ENCODE results near the gene SGK2. TPM values are rescaled to one million over a fixed set of nuclear protein-coding genes. Genes with fewer than 3 reads are reported as not detected.
"Not testable (repeated sequence)": the region's sequence is repeated elsewhere in the genome, so short reads cannot be mapped to it uniquely, and the experiment has no call there.

Gene SGK2
- total and polyA plus RNA-seq, 2 experiments from 2014 or later: not detected

DNA sequence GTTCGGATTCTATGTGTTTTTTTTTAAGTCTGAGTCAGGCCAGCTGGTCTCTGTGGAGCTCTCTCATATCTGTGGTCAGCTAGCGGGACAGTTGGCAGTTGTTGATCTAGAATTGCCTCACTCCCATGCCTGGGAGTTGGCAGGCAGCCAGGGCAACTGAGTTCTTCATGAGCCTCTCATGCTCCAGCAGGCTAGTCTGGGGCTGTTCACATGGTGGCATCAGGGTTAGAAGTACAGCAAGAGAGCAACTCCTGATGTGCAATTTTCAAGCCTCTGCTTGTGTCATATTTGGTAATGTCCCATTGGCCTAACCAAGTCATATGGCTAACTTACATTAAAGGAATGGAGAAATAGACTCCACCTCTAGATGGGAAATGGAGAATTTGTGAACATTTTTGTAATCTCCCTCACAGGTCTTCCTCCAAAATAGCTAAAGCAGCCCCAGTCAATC lies 25.2 kb downstream of the SGK2 start:
- Histone ChIP-seq H3K27me3 (replicated peaks; ENCODE audit: insufficient read depth) (no peaks in the 10 kb centered on the region), H3F3A (ENCODE audit: insufficient read depth) (no peaks in the 10 kb centered on the region), H3K27ac (peak overlapping the region; percentile 65), H3K4me2 (ENCODE audit: unreplicated experiment) (peak overlapping the region; percentile 28), H3K9me3 (ENCODE audit: low read depth) (no peaks in the 10 kb centered on the region), H3K9me2 (ENCODE audit: insufficient read depth) (no peaks in the 10 kb centered on the region), H2AFZ (peak overlapping the region; percentile 34; the same call in 1 of the 2 replicates), H3K9ac (0 out of 2 replicates have a peak overlapping the region, but pooled peaks have one; percentile 18), H3K4me1 (ENCODE audit: insufficient read depth) (peaks cover 16% of the 10 kb centered on the region), H3K4me3 (no peak overlapping the region), H3K79me2 (ENCODE audit: insufficient read depth) (no peaks in the 10 kb centered on the region), H4K20me1 (ENCODE audit: insufficient read depth) (no peaks in the 10 kb centered on the region), H3K36me3 (ENCODE audit: low read depth) (no peaks in the 10 kb centered on the region)
- in situ Hi-C loops (cut with MboI): no loop called here
- TF ChIP-seq EZH2 (IDR thresholded peaks at IDR 0.05; ENCODE audit: insufficient read depth, poor library complexity, severe bottlenecking) (no peak), EZH2phosphoT487 (IDR thresholded peaks at IDR 0.05; ENCODE audit: insufficient read depth, low read depth) (no peak)
- 25 to 29% methylated on average over 2 of the region's 2 CpGs for WGBS, 2 experiments (ENCODE audit: low coverage in 1 of 2, low lambda C conversion rate in 2 of 2, missing lambda C conversion rate in 2 of 2)
- peak; percentile 94 for DNase-seq

DNA sequence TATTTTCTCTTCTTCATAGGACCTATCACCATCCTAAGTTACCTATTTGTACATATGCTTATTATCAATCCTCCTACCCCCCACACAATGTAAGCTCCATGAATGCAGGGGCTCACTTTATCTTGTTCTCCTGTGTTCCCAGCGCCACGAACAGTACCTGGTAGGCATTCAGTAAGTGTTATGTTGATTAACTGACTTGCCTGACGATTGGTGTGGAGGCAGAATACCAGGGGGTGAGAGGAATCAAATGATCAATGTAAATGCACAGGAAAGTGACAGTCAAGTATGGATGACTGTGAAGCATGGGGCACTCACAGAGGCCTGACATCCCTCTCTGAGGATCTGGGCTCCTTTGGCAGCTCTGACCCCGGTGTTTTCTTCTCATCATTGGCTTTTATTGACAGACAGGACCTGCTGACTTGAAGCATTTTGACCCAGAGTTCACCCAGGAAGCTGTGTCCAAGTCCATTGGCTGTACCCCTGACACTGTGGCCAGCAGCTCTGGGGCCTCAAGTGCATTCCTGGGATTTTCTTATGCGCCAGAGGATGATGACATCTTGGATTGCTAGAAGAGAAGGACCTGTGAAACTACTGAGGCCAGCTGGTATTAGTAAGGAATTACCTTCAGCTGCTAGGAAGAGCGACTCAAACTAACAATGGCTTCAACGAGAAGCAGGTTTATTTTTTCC lies 25.8 kb downstream of the SGK2 start:
- Histone ChIP-seq H3K4me2 (ENCODE audit: unreplicated experiment) (peak overlapping the region; percentile 28), H3K36me3 (ENCODE audit: low read depth) (no peaks in the 10 kb centered on the region), H3K79me2 (ENCODE audit: insufficient read depth) (no peaks in the 10 kb centered on the region), H4K20me1 (ENCODE audit: insufficient read depth) (no peaks in the 10 kb centered on the region), H3K4me3 (no peak overlapping the region), H3F3A (ENCODE audit: insufficient read depth) (no peaks in the 10 kb centered on the region), H3K9me3 (ENCODE audit: low read depth) (no peaks in the 10 kb centered on the region), H3K9me2 (ENCODE audit: insufficient read depth) (no peaks in the 10 kb centered on the region), H3K4me1 (ENCODE audit: insufficient read depth) (peaks cover 16% of the 10 kb centered on the region), H3K27ac (peak overlapping the region; percentile 65), H3K27me3 (replicated peaks; ENCODE audit: insufficient read depth) (no peaks in the 10 kb centered on the region), H2AFZ (peak overlapping the region; percentile 34), H3K9ac (0 out of 2 replicates have a peak overlapping the region, but pooled peaks have one; percentile 18)
- 39 to 43% methylated on average over 7 of the region's 7 CpGs for WGBS, 2 experiments (ENCODE audit: low coverage in 1 of 2, low lambda C conversion rate in 2 of 2, missing lambda C conversion rate in 2 of 2)
- DNase-seq: peak; percentile 54
- in situ Hi-C loops (cut with MboI): no loop called here
- TF ChIP-seq EZH2phosphoT487 (IDR thresholded peaks at IDR 0.05; ENCODE audit: insufficient read depth, low read depth) (no peak), EZH2 (IDR thresholded peaks at IDR 0.05; ENCODE audit: insufficient read depth, poor library complexity, severe bottlenecking) (no peak)

DNA sequence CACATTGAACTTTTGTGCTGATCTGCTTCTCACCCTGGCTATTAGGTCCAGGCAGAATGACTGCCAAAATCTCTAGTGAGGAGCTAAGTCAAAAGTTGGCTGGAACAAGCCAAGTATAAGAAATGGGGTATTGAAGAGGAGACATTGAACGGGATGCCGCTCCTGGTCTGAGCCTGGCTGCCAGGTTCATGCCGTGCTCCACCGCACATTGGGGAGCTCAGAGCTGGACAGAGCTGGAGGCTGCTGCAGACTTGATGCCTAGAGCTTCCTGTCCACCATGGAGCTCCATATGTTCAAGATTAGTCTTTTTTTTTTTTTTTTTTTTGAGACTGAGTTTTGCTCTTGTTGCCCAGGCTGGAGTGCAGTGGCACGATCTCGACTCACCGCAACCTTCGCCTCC lies 27.8 kb downstream of the SGK2 start:
- H3K9me2 ChIP-seq (ENCODE audit: insufficient read depth): no peaks in the 10 kb centered on the region
- H3K4me1 ChIP-seq (ENCODE audit: insufficient read depth): peaks cover 24% of the 10 kb centered on the region
- no peak overlapping the region for H3K4me2 ChIP-seq (ENCODE audit: unreplicated experiment)
- TF ChIP-seq EZH2phosphoT487 (IDR thresholded peaks at IDR 0.05; ENCODE audit: insufficient read depth, low read depth) (no peak), EZH2 (IDR thresholded peaks at IDR 0.05; ENCODE audit: insufficient read depth, poor library complexity, severe bottlenecking) (no peak)
- H3K36me3 ChIP-seq (ENCODE audit: low read depth): no peaks in the 10 kb centered on the region
- in situ Hi-C loops (cut with MboI): no loop called here
- H3K4me3 ChIP-seq: no peak overlapping the region
- DNase-seq: no peak
- H3K9ac ChIP-seq: no peak overlapping the region
- H2AFZ ChIP-seq: no peak overlapping the region
- H3K9me3 ChIP-seq (ENCODE audit: low read depth): no peaks in the 10 kb centered on the region
- H3K79me2 ChIP-seq (ENCODE audit: insufficient read depth): peaks cover 7% of the 10 kb centered on the region
- H3K27ac ChIP-seq: no peak overlapping the region
- H3F3A ChIP-seq (ENCODE audit: insufficient read depth): no peaks in the 10 kb centered on the region
- no peaks in the 10 kb centered on the region for H3K27me3 ChIP-seq (replicated peaks; ENCODE audit: insufficient read depth)
- 72 to 73% methylated on average over 8 of the region's 8 CpGs for WGBS, 2 experiments (ENCODE audit: low coverage in 1 of 2, low lambda C conversion rate in 2 of 2, missing lambda C conversion rate in 2 of 2)
- no peaks in the 10 kb centered on the region for H4K20me1 ChIP-seq (ENCODE audit: insufficient read depth)

DNA sequence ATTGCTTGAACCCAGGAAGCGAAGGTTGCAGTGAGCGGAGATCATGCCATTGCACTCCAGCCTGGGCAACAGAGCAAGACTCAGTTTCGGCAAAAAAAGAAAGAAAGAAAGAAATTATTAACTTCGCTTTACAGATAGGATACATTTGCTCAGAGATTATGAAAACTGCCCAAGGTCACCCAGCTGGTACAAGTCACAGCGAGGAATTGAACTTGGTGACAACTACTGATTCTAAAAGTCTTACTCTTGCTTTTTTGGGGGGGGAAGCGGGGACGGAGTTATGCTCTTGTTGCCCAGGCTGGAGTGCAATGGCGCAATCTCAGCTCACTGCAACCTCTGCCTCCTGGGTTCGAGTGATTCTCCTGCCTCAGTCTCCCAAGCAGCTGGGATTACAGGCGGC lies 29.7 kb downstream of the SGK2 start:
- H3K4me2 ChIP-seq (ENCODE audit: unreplicated experiment); in situ Hi-C loops (cut with MboI); H3K4me3 ChIP-seq; H2AFZ ChIP-seq; H3K27me3 ChIP-seq (replicated peaks; ENCODE audit: insufficient read depth); H3K36me3 ChIP-seq (ENCODE audit: low read depth); H3K9me2 ChIP-seq (ENCODE audit: insufficient read depth); H4K20me1 ChIP-seq (ENCODE audit: insufficient read depth); DNase-seq; H3K9me3 ChIP-seq (ENCODE audit: low read depth); H3K9ac ChIP-seq; H3F3A ChIP-seq (ENCODE audit: insufficient read depth); H3K27ac ChIP-seq: not testable (repeated sequence)
- Histone ChIP-seq H3K79me2 (ENCODE audit: insufficient read depth) (peaks cover 26% of the 10 kb centered on the region), H3K4me1 (ENCODE audit: insufficient read depth) (peaks cover 28% of the 10 kb centered on the region)
- 87 to 89% methylated on average over 10 of the region's 10 CpGs for whole genome bisulfite sequencing, 2 experiments (ENCODE audit: low coverage in 1 of 2, low lambda C conversion rate in 2 of 2, missing lambda C conversion rate in 2 of 2)

All from GM23248 (cell line).